Chondrocyte (in vitro differentiated cells): ENCODE measurements around the gene ANXA11. TPM values are rescaled to one million over a fixed set of nuclear protein-coding genes. Genes with fewer than 3 reads are reported as not detected.
A peak's percentile ranks its signal among the peaks of the same experiment; 100 is the strongest.

Experiments used
- DNase-seq: peaks from one replicate; pipeline ENCODE4 v3.0.0; 2021; ENCODE audit warnings: mixed read lengths, low spot score
- H3K27ac Mint-ChIP-seq: one replicate; pipeline ENCODE4 v1.8.0; 2021; ENCODE audit warnings: mild to moderate bottlenecking, moderate library complexity, mixed read lengths; ENCODE audit not compliant: unreplicated experiment
- H3K27me3 Mint-ChIP-seq: 2 replicates; pipeline ENCODE4 v1.8.0; 2021; ENCODE audit warnings: low read depth, mixed read lengths
- H3K36me3 Mint-ChIP-seq: 2 replicates; pipeline ENCODE4 v1.8.0; 2021; ENCODE audit warnings: low read depth, mixed read lengths
- H3K4me1 Mint-ChIP-seq: 2 replicates; pipeline ENCODE4 v1.8.0; 2021; ENCODE audit warnings: low read depth, mild to moderate bottlenecking, mixed read lengths
- H3K4me3 Mint-ChIP-seq: one replicate; pipeline ENCODE4 v1.8.0; 2021; ENCODE audit warnings: mild to moderate bottlenecking, moderate library complexity, mixed read lengths; ENCODE audit not compliant: unreplicated experiment
- H3K9me3 Mint-ChIP-seq: 2 replicates; pipeline ENCODE4 v1.8.0; 2021; ENCODE audit warnings: low read depth, mixed read lengths
- total RNA-seq: library from RNA; stranded (reverse); gene quantifications from 3 replicates; pipeline ENCODE4 v1.2.1, GENCODE V29; 2021
- TF ChIP-seq, protein P1 (sequence below): fragments of 200-600 bp; sonication (generic); IDR thresholded peaks from 2 replicates; pipeline ENCODE4 v1.5.0; 2021; ENCODE audit warnings: antibody characterized with exemption, mild to moderate bottlenecking, moderate library complexity

The ANXA11 gene
- total RNA-seq, 1 donor from 2014 or later: 139 TPM

GRCh38 chr10:80144696-80145131 is 60.6 kb downstream of the ANXA11 start:
- TF ChIP-seq, protein P1, sequence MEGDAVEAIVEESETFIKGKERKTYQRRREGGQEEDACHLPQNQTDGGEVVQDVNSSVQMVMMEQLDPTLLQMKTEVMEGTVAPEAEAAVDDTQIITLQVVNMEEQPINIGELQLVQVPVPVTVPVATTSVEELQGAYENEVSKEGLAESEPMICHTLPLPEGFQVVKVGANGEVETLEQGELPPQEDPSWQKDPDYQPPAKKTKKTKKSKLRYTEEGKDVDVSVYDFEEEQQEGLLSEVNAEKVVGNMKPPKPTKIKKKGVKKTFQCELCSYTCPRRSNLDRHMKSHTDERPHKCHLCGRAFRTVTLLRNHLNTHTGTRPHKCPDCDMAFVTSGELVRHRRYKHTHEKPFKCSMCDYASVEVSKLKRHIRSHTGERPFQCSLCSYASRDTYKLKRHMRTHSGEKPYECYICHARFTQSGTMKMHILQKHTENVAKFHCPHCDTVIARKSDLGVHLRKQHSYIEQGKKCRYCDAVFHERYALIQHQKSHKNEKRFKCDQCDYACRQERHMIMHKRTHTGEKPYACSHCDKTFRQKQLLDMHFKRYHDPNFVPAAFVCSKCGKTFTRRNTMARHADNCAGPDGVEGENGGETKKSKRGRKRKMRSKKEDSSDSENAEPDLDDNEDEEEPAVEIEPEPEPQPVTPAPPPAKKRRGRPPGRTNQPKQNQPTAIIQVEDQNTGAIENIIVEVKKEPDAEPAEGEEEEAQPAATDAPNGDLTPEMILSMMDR: no peak
- peak overlapping the region; percentile 94 for H3K27ac Mint-ChIP-seq
- peaks cover 25% of the 10 kb centered on the region for H3K4me1 Mint-ChIP-seq
- H3K9me3 Mint-ChIP-seq: peaks cover 7% of the 10 kb centered on the region
- H3K4me3 Mint-ChIP-seq: no peak overlapping the region
- no peaks in the 10 kb centered on the region for H3K27me3 Mint-ChIP-seq
- DNase-seq: peak; percentile 84
- H3K36me3 Mint-ChIP-seq: peaks cover 24% of the 10 kb centered on the region

GRCh38 chr10:80144067-80144695 is 61.2 kb downstream of the ANXA11 start:
- H3K27ac Mint-ChIP-seq: peak overlapping the region; percentile 94
- peak; percentile 84 for DNase-seq
- no peaks in the 10 kb centered on the region for H3K27me3 Mint-ChIP-seq
- H3K4me1 Mint-ChIP-seq: peaks cover 27% of the 10 kb centered on the region
- no peak overlapping the region for H3K4me3 Mint-ChIP-seq
- peaks cover 2% of the 10 kb centered on the region for H3K9me3 Mint-ChIP-seq
- H3K36me3 Mint-ChIP-seq: peaks cover 21% of the 10 kb centered on the region
- TF ChIP-seq, protein P1: peak; percentile 55

- H3K4me3 Mint-ChIP-seq: no peak overlapping the region
- no peaks in the 10 kb centered on the region for H3K9me3 Mint-ChIP-seq
- TF ChIP-seq, protein P1: no peak
- no peaks in the 10 kb centered on the region for H3K27me3 Mint-ChIP-seq
- peak; percentile 50 for DNase-seq
- H3K27ac Mint-ChIP-seq: peak overlapping the region; percentile 32
- H3K4me1 Mint-ChIP-seq: peaks cover 47% of the 10 kb centered on the region
- peaks cover 22% of the 10 kb centered on the region for H3K36me3 Mint-ChIP-seq
Observed at GRCh38 chr10:80141696-80142460, 63.5 kb downstream of the ANXA11 start.

DNA sequence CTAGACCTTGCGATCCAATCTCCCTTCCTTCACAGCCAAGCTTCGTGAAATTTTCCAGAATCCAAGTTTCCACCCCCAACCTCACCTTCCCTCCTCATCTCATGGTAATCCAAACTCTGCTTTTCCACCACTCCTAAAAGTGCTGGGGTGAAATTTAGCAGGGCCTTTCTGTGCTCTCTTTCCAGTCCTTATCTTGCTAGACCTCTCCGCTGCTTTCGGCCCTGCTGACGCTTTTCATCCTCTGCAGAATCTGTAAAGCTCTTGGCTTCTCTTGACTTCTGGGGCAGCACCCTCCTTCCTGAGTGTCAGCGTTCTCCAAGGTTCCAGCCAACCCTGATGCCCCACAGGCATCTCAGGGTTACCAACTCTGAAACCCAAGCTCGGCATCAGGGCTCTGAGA is 65.1 kb downstream of the ANXA11 start:
- Mint-ChIP-seq H3K27ac (no peak overlapping the region), H3K4me3 (no peak overlapping the region), H3K36me3 (peaks cover 22% of the 10 kb centered on the region), H3K9me3 (no peaks in the 10 kb centered on the region), H3K4me1 (peaks cover 53% of the 10 kb centered on the region), H3K27me3 (no peaks in the 10 kb centered on the region)
- TF ChIP-seq, protein P1: no peak
- DNase-seq: peak; percentile 33

DNA sequence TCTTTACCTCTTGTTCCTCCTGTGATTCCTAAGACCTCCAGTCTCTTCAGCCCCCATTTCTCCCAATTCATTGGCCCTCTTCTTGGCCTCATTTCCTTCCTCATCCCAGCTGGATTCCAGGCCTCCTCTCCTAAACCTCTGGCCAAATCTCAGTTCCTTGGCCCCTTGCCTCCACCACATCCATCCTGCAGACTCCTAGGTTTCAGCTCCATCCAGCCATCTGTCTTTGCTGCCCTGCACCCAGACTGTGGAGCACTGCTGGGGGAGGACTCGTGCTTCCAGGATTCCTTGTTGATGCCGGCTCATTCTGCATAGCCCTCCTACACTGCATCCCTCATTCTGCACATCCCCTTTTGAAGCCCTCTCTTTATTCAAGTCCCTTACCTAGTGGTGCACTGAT is 66.1 kb downstream of the ANXA11 start:
- peaks cover 52% of the 10 kb centered on the region for H3K4me1 Mint-ChIP-seq
- TF ChIP-seq, protein P1: no peak
- H3K27me3 Mint-ChIP-seq: no peaks in the 10 kb centered on the region
- H3K27ac Mint-ChIP-seq: no peak overlapping the region
- peak; percentile 20 for DNase-seq
- H3K36me3 Mint-ChIP-seq: peaks cover 22% of the 10 kb centered on the region
- H3K9me3 Mint-ChIP-seq: no peaks in the 10 kb centered on the region
- no peak overlapping the region for H3K4me3 Mint-ChIP-seq
